GM18520 (cell line): Measurements from ENCODE around the gene FAM193A.
"Not testable (repeated sequence)": the region's sequence is repeated elsewhere in the genome, so short reads cannot be mapped to it uniquely, and the experiment has no call there.

ENCODE experiments used
- ATAC-seq: cut with Tn5 transposase; IDR thresholded peaks from one replicate; pipeline ENCODE4 v1.9.1; 2021; ENCODE audit not compliant: unreplicated experiment

The FAM193A gene

DNA sequence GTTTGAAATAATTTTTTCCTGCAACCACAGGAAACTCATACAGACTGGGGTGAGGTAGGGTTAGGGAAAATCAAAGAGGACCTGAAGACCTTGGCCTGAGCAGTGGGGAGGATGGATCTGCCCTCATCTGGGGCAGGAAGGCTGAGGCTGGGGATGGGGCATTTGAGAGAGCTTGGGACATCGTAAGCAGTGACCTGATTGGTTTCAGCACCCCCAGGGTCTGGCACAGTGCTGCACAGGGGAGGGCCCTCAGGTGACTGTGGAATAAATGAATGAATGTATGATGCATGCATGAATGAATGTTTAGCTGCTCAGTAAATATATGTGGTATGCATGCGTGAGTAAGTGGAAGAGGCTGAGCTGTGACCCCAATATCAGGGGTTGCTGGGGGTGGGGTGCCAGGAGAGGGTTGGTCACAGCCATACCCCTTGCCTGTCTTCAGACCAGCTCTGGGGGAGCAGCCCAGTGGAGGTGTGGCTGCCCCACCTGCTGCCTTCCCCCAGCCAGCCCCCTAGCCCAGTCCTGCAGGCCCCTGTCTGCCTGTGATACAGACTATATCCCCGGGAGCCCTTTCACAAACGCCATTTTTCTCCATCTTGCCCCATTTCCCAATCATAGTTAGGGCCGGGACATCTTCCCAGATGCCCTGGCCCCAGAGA, 230.7 kb downstream of the FAM193A start:
- no peak for ATAC-seq

DNA sequence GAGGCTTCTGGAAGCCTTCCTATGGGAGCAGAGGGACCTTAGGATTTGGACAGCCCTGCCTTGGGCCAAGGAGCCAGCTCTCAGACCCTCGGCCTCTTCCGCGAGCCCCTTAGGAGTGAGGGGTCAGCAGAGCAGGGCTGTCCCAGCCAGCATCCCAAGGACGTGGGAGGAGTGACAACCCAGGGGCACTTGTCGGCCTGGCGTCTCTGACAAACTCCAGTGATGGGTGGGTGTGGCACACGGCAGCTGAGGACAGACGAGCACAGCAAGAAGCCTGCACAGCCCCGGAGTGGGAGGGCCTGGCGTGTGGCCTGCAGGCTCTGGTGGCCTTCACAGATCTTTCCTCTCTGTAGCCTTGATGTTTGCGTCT, 231.2 kb downstream of the FAM193A start:
- no peak for ATAC-seq

DNA sequence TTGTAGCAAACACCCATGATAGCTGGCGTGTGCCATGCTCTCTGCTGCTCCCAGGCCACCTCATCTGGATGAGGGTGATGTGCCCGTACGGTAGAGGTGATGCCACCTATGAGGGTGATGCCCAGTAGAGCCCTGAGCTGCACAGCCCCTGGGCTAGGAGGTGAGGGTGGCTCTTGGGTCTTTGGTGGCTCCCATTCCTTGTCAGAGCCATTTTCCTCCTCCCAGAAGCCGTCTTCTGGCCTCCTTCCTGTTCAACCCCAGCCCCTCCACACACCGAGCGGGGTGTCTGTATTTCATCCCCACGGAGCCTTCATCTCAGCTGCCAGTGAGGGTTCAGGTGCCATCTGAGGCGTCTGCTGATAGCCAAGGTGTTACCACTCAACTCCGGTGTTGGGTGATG, 231.7 kb downstream of the FAM193A start:
- no peak for ATAC-seq

- no peak for ATAC-seq
Measured at GRCh38 chr4:2768921-2769336, 232.5 kb downstream of the FAM193A start.

DNA sequence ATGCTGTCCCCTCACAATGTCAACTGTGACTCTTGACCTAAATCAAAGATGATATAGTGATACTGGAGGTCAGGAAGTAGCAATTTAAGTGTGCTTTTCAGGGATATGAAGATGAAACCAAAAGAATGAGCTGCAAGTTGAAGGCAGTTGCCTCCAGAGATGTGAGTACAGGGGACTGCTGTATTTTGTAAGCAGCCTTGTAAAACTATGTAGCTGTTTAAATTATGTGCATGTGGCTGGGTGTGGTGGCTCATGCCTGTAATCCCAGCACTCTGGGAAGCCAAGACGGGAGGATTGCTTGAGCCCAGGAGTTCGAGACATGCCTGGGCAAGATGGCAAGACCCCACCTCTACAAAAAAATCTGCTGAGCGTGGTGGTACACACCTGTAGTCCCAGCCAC, 234.8 kb downstream of the FAM193A start:
- ATAC-seq: no peak

- not testable (repeated sequence) for ATAC-seq
Measured at GRCh38 chr4:2780643-2781042, 244.2 kb downstream of the FAM193A start.

DNA sequence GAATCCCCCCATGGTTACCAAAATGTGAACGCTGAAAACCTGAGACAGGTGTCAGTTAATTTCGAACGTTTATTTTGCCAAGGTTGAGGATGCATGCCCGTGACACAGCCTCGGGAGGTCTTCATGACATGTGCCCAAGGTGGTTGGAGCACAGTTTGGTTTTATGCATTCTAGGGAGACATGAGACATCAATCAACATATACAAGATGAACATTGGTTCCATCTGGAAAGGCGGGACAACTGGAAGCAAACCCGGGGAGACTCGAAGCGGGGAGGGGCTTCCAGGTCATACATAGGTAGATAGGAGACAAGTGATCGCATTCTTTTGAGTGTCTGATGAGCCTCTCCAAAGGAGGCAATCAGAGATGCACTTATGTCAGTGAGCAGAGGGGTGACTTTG, 245.5 kb downstream of the FAM193A start:
- no peak for ATAC-seq
